ENCODE measurements around the gene MGA. TPM values are rescaled to one million over a fixed set of nuclear protein-coding genes. Genes with fewer than 3 reads are reported as not detected.

The MGA gene
- total RNA-seq, 4 donors from 2014 or later, result 54.8 to 156 (median 114) TPM

GRCh38 chr15:41819455-41820050 is 159.3 kb downstream of the MGA start:
- intact Hi-C loops (cut with DNase I; ENCODE audit: low total_unique reads), result no loop called here
- Histone ChIP-seq H3K4me1 (no peaks in the 10 kb centered on the region), H3K36me3 (no peaks in the 10 kb centered on the region), H3K27ac (no peak overlapping the region), H3K4me3 (no peak overlapping the region), H3K27me3 (no peaks in the 10 kb centered on the region), H3K9me3 (no peaks in the 10 kb centered on the region)
- TF ChIP-seq POLR2A (IDR thresholded peaks at IDR 0.05) (no peak), CTCF (IDR thresholded peaks at IDR 0.05) (no peak)
- no peak for DNase-seq

- no peaks in the 10 kb centered on the region for H3K36me3 ChIP-seq
- no peaks in the 10 kb centered on the region for H3K4me1 ChIP-seq
- no peaks in the 10 kb centered on the region for H3K27me3 ChIP-seq
- H3K9me3 ChIP-seq, result no peaks in the 10 kb centered on the region
- intact Hi-C loops (cut with DNase I; ENCODE audit: low total_unique reads), result no loop called here
- H3K27ac ChIP-seq, result no peak overlapping the region
- H3K4me3 ChIP-seq, result no peak overlapping the region
- no peak for DNase-seq
- TF ChIP-seq POLR2A (IDR thresholded peaks at IDR 0.05), result no peak
- no peak for TF ChIP-seq CTCF (IDR thresholded peaks at IDR 0.05)
Measured at GRCh38 chr15:41820791-41821423, 160.7 kb downstream of the MGA start.

- no peak overlapping the region for H3K27ac ChIP-seq
- no peak overlapping the region for H3K4me3 ChIP-seq
- no peak for TF ChIP-seq POLR2A (IDR thresholded peaks at IDR 0.05)
- TF ChIP-seq CTCF (IDR thresholded peaks at IDR 0.05), result no peak
- no peaks in the 10 kb centered on the region for H3K9me3 ChIP-seq
- H3K36me3 ChIP-seq, result no peaks in the 10 kb centered on the region
- no peak for DNase-seq
- intact Hi-C loops (cut with DNase I; ENCODE audit: low total_unique reads), result no loop called here
- no peaks in the 10 kb centered on the region for H3K27me3 ChIP-seq
- H3K4me1 ChIP-seq, result no peaks in the 10 kb centered on the region
Measured at GRCh38 chr15:41821831-41822230, 161.6 kb downstream of the MGA start.

GRCh38 chr15:41822471-41822870 is 162.3 kb downstream of the MGA start:
- DNase-seq, result no peak
- TF ChIP-seq POLR2A (IDR thresholded peaks at IDR 0.05) (no peak), CTCF (IDR thresholded peaks at IDR 0.05) (no peak)
- Histone ChIP-seq H3K27ac (no peak overlapping the region), H3K27me3 (no peaks in the 10 kb centered on the region), H3K4me1 (peaks cover 0 to 4% of the 10 kb centered on the region in 2 donors), H3K9me3 (no peaks in the 10 kb centered on the region), H3K36me3 (no peaks in the 10 kb centered on the region), H3K4me3 (no peak overlapping the region)
- intact Hi-C loops (cut with DNase I; ENCODE audit: low total_unique reads), result no loop called here

MicroRNAs within 50 kb of the gene (microRNA counts, 767-probe panel; counts per million panel counts)
- microRNA hsa-miR-626, result 0 counts per million in 2 donors

Small RNA genes within 50 kb of the gene (microRNA-seq; reads per million reads assigned to microRNA genes)
- gene MIR626 (ENCODE audit: borderline microRNAs expressed, borderline replicate concordance), result not detected

Small RNA genes within 50 kb of the gene (small RNA-seq; reads per million reads assigned to genes)
- gene MIR626, result not detected

Other genes starting within 250 kb of the MGA start
- gene RTF1, start 243.3 kb upstream of the MGA start, total RNA-seq, result 10 to 100 TPM in 3 of 4 donors, 1 to 10 TPM in 1; 7.4 to 39.6 (median 24.2) TPM
- 1 to 10 TPM in 1 of 4 donors, under 1 TPM in 1, not detected in 2; 0.41 to 1.3 TPM for gene ITPKA, start 166.5 kb upstream of the MGA start, total RNA-seq
- under 1 TPM in 2 of 4 donors, not detected in 2; 0.24 to 0.55 TPM for gene LTK, start 146.6 kb upstream of the MGA start, total RNA-seq
- 10 to 100 TPM in 3 of 4 donors, 1 to 10 TPM in 1; 3.8 to 42.5 (median 25.8) TPM for gene RPAP1, start 116.1 kb upstream of the MGA start, total RNA-seq
- 10 to 100 TPM in 3 of 4 donors, 1 to 10 TPM in 1; 6.5 to 34.8 (median 24.3) TPM for gene TYRO3, start 101.2 kb upstream of the MGA start, total RNA-seq
- gene MAPKBP1, start 114.1 kb downstream of the MGA start, total RNA-seq, result 10 to 100 TPM in 3 of 4 donors, 1 to 10 TPM in 1; 5.9 to 56.2 (median 23.5) TPM
- gene JMJD7, start 167.7 kb downstream of the MGA start, total RNA-seq, result 10 to 100 TPM in 2 of 4 donors, 1 to 10 TPM in 1, under 1 TPM in 1; 0.59 to 27.2 (median 9.8) TPM
- gene PLA2G4B, start 178.4 kb downstream of the MGA start, total RNA-seq, result 10 to 100 TPM in 1 of 4 donors, 1 to 10 TPM in 3; 3.5 to 91.2 (median 7.1) TPM
- gene SPTBN5, start 233.6 kb downstream of the MGA start, total RNA-seq, result under 1 TPM in 3 of 4 donors, not detected in 1; 0.51 to 0.76 (median 0.61) TPM